AG09309 (cell line): ENCODE measurements around the gene TEPSIN.

Source experiments
- DNase-seq: peaks from one replicate; pipeline ENCODE4 v3.0.0-alpha.2; 2010; ENCODE audit warnings: low read depth
- H3K4me3 ChIP-seq: 2 replicates; pipeline ENCODE4 v1.5.1; 2011; ENCODE audit warnings: mild to moderate bottlenecking, low read depth, low read length, moderate library complexity; ENCODE audit not compliant: control insufficient read depth
- CTCF ChIP-seq: IDR thresholded peaks from 2 replicates; pipeline ENCODE4 v1.5.1; 2011; ENCODE audit warnings: mild to moderate bottlenecking, low read depth, low read length, inconsistent platforms; ENCODE audit not compliant: insufficient read depth, control insufficient read depth; ENCODE audit errors: missing control alignments

Gene TEPSIN

DNA sequence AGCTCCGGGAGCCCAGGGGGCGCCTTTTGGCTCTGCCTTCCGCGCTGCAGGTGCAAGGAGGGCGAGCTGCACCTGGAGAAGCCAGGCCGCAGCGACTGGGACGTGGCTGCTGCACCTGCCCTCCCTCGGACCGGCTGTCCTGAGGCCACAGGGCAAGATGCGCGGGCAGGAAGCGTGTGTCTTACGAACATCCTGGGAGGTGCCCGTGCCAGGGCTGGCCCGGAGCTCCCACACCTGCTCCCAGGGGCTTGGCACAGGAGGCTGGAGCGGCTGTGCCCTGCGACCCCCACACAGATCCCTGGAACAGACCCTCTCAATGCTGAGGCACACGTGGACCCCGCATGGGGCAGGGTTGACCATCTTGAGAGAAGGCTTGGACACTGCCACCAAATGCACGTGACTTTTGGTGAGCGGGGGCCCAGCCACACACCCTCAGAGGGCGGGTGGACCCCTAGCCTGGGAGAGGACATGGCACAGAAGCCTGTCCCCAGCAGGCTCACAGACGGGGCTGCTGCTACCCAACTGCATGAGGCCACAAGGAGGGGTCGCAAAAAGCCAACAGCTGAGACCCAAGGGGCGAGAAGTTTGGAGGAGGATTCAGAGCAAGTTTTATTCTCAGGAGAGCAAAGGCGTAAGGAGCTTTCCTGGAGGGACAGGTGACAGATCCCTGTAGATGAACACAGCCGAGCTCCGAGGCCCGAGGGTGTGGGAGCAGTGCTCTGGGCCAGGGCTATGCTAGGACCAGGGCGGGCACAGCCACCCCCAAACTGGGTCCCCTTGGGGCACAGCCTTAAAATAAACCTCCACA, 11.6 kb upstream of the TEPSIN start:
- no peak for DNase-seq
- no peak overlapping the region for H3K4me3 ChIP-seq
- no peak for TF ChIP-seq CTCF

GRCh38 chr17:81249223-81250040, 10.6 kb upstream of the TEPSIN start:
- H3K4me3 ChIP-seq: no peak overlapping the region
- no peak for DNase-seq
- TF ChIP-seq CTCF: no peak

GRCh38 chr17:81248649-81249048, 9.8 kb upstream of the TEPSIN start:
- no peak for DNase-seq
- TF ChIP-seq CTCF: no peak
- no peak overlapping the region for H3K4me3 ChIP-seq

DNA sequence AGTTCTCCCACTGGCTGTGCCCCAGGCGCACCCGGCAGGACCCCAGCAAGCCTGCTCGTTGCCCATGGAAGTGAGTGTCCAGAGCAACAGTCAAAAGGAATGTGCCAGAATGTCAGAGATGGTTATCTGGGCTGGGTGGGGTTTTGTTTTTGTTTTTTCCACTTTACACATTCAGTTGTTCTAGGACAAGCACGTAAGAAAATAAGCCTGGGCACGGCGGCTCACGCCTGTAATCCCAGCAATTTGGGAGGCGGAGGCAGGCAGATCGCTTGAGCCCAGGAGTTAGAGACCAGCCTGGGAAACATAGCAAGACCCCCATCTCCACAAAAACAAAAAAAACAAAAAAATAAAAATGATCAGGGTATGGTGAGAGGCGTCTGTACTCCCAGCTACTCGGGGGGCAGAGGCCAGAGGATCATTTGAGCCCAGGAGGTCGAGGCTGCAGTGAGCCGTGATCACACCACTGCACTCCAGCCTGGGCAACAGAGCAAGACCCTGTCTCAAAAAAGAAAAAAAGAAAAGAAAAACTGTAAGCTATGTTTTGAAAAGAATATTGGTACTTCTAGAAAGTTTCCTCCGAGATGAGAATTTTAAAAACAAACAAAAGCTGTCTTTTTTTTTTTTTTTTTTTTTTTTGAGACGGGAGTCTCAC, 8.6 kb upstream of the TEPSIN start:
- H3K4me3 ChIP-seq: no peak overlapping the region
- no peak for TF ChIP-seq CTCF
- DNase-seq: no peak

GRCh38 chr17:81246679-81247338, 8.0 kb upstream of the TEPSIN start:
- TF ChIP-seq CTCF: no peak

GRCh38 chr17:81246343-81246670, 7.5 kb upstream of the TEPSIN start:
- no peak for TF ChIP-seq CTCF
- H3K4me3 ChIP-seq: no peak overlapping the region
- no peak for DNase-seq

More at GRCh38 chr17:81246679-81247338, 8.0 kb upstream of the TEPSIN start:
- H3K4me3 ChIP-seq: no peak overlapping the region
- DNase-seq: no peak
